ENCODE measurements around the gene DNAH9.

DNAH9 gene

GRCh38 chr17:11786711-11787438, 188.6 kb downstream of the DNAH9 start:
- FAIRE-seq, result no peak
- DNase-seq (ENCODE audit: insufficient read length, low spot score), result no peak
- TF ChIP-seq POLR2A (IDR thresholded peaks at IDR 0.05; ENCODE audit: low read depth, low read length), result no peak

- DNase-seq (ENCODE audit: insufficient read length, low spot score), result no peak
- FAIRE-seq, result no peak
- TF ChIP-seq POLR2A (IDR thresholded peaks at IDR 0.05; ENCODE audit: low read depth, low read length), result no peak
Measured at GRCh38 chr17:11795906-11796305, 197.6 kb downstream of the DNAH9 start.

GRCh38 chr17:11797803-11798202, 199.5 kb downstream of the DNAH9 start:
- peak; percentile 6 for DNase-seq (ENCODE audit: insufficient read length, low spot score)
- FAIRE-seq, result no peak
- TF ChIP-seq POLR2A (IDR thresholded peaks at IDR 0.05; ENCODE audit: low read depth, low read length), result no peak

GRCh38 chr17:11803231-11803969, 205.1 kb downstream of the DNAH9 start:
- DNase-seq (ENCODE audit: insufficient read length, low spot score) (no peak), FAIRE-seq (no peak)
- TF ChIP-seq POLR2A (IDR thresholded peaks at IDR 0.05; ENCODE audit: low read depth, low read length), result no peak

- DNase-seq (ENCODE audit: insufficient read length, low spot score) (no peak), FAIRE-seq (no peak)
- no peak for TF ChIP-seq POLR2A (IDR thresholded peaks at IDR 0.05; ENCODE audit: low read depth, low read length)
Measured at GRCh38 chr17:11805138-11805537, 206.9 kb downstream of the DNAH9 start.

GRCh38 chr17:11805952-11806351, 207.7 kb downstream of the DNAH9 start:
- no peak for TF ChIP-seq POLR2A (IDR thresholded peaks at IDR 0.05; ENCODE audit: low read depth, low read length)
- DNase-seq (ENCODE audit: insufficient read length, low spot score) (no peak), FAIRE-seq (no peak)

GRCh38 chr17:11807606-11808005, 209.3 kb downstream of the DNAH9 start:
- DNase-seq (ENCODE audit: insufficient read length, low spot score), result no peak
- FAIRE-seq, result no peak
- no peak for TF ChIP-seq POLR2A (IDR thresholded peaks at IDR 0.05; ENCODE audit: low read depth, low read length)

GRCh38 chr17:11813278-11813677, 215.0 kb downstream of the DNAH9 start:
- DNase-seq (ENCODE audit: insufficient read length, low spot score), result no peak
- TF ChIP-seq POLR2A (IDR thresholded peaks at IDR 0.05; ENCODE audit: low read depth, low read length), result no peak
- no peak for FAIRE-seq

GRCh38 chr17:11813871-11814270, 215.6 kb downstream of the DNAH9 start:
- DNase-seq (ENCODE audit: insufficient read length, low spot score) (no peak), FAIRE-seq (no peak)
- TF ChIP-seq POLR2A (IDR thresholded peaks at IDR 0.05; ENCODE audit: low read depth, low read length), result no peak

- no peak for TF ChIP-seq POLR2A (IDR thresholded peaks at IDR 0.05; ENCODE audit: low read depth, low read length)
- no peak for FAIRE-seq
- DNase-seq (ENCODE audit: insufficient read length, low spot score), result no peak
Measured at GRCh38 chr17:11814655-11815262, 216.5 kb downstream of the DNAH9 start.

GRCh38 chr17:11816409-11816808, 218.1 kb downstream of the DNAH9 start:
- TF ChIP-seq POLR2A (IDR thresholded peaks at IDR 0.05; ENCODE audit: low read depth, low read length), result no peak
- DNase-seq (ENCODE audit: insufficient read length, low spot score) (no peak), FAIRE-seq (no peak)

GRCh38 chr17:11823862-11824261, 225.6 kb downstream of the DNAH9 start:
- TF ChIP-seq POLR2A (IDR thresholded peaks at IDR 0.05; ENCODE audit: low read depth, low read length), result no peak

GRCh38 chr17:11825572-11826209, 227.4 kb downstream of the DNAH9 start:
- no peak for DNase-seq (ENCODE audit: insufficient read length, low spot score)
- no peak for FAIRE-seq
- TF ChIP-seq POLR2A (IDR thresholded peaks at IDR 0.05; ENCODE audit: low read depth, low read length), result no peak

More at GRCh38 chr17:11823862-11824261, 225.6 kb downstream of the DNAH9 start:
- FAIRE-seq (no peak), DNase-seq (ENCODE audit: insufficient read length, low spot score) (no peak)

Data from H54 (cell line).